ENCODE results near the gene CORO2A. TPM values are rescaled to one million over a fixed set of nuclear protein-coding genes. Genes with fewer than 3 reads are reported as not detected.

CORO2A gene
- total and polyA plus RNA-seq, 2 of the 13 experiments (the other 11 are each of a cell fraction or from before 2014, with no cell fraction given) = 14.4 to 15.3 TPM

- TF ChIP-seq NFIB (CRISPR knock-in tag; IDR thresholded peaks at IDR 0.05; ENCODE audit: borderline replicate concordance) = no peak
- TF ChIP-seq, protein P1, sequence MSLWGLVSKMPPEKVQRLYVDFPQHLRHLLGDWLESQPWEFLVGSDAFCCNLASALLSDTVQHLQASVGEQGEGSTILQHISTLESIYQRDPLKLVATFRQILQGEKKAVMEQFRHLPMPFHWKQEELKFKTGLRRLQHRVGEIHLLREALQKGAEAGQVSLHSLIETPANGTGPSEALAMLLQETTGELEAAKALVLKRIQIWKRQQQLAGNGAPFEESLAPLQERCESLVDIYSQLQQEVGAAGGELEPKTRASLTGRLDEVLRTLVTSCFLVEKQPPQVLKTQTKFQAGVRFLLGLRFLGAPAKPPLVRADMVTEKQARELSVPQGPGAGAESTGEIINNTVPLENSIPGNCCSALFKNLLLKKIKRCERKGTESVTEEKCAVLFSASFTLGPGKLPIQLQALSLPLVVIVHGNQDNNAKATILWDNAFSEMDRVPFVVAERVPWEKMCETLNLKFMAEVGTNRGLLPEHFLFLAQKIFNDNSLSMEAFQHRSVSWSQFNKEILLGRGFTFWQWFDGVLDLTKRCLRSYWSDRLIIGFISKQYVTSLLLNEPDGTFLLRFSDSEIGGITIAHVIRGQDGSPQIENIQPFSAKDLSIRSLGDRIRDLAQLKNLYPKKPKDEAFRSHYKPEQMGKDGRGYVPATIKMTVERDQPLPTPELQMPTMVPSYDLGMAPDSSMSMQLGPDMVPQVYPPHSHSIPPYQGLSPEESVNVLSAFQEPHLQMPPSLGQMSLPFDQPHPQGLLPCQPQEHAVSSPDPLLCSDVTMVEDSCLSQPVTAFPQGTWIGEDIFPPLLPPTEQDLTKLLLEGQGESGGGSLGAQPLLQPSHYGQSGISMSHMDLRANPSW (CRISPR knock-in tag; IDR thresholded peaks at IDR 0.05; ENCODE audit: borderline replicate concordance) = 0 out of 2 replicates have a peak, but pooled peaks have one; percentile 62
- no peak for TF ChIP-seq ZNF891 (CRISPR knock-in tag; IDR thresholded peaks at IDR 0.05)
- no peak for TF ChIP-seq ZNF234 (CRISPR knock-in tag; conservative IDR thresholded peaks at IDR 0.05)
- TF ChIP-seq ZNF124 (CRISPR knock-in tag; IDR thresholded peaks at IDR 0.05) = no peak
- no peak for TF ChIP-seq ZNF160 (CRISPR knock-in tag; IDR thresholded peaks at IDR 0.05)
- TF ChIP-seq PHF21A (CRISPR knock-in tag; IDR thresholded peaks at IDR 0.05) = no peak; the same call in 1 of the 2 replicates
- TF ChIP-seq ZC3H4 (CRISPR knock-in tag; IDR thresholded peaks at IDR 0.05; ENCODE audit: borderline replicate concordance) = no peak
- TF ChIP-seq HCFC1 (IDR thresholded peaks at IDR 0.05; ENCODE audit: low read depth, low read length) = no peak
- TF ChIP-seq PRPF4 (IDR thresholded peaks at IDR 0.05; ENCODE audit: low read depth, low read length, poor library complexity, severe bottlenecking) = no peak
- no peak for TF ChIP-seq TMF1 (CRISPR knock-in tag; IDR thresholded peaks at IDR 0.05; ENCODE audit: low read depth)
- peak; percentile 51; the same call in 1 of the 2 replicates for TF ChIP-seq FOXA3 (CRISPR knock-in tag; IDR thresholded peaks at IDR 0.05)
- TF ChIP-seq NFYC (CRISPR knock-in tag; IDR thresholded peaks at IDR 0.05) = no peak
- TF ChIP-seq PLSCR1 (CRISPR knock-in tag; IDR thresholded peaks at IDR 0.05; ENCODE audit: borderline replicate concordance) = no peak
- TF ChIP-seq BRD4 (CRISPR knock-in tag; IDR thresholded peaks at IDR 0.05) = no peak
- no peak for TF ChIP-seq PHB2 (IDR thresholded peaks at IDR 0.05; ENCODE audit: partially characterized antibody)
- TF ChIP-seq ZNF616 (CRISPR knock-in tag; IDR thresholded peaks at IDR 0.05; ENCODE audit: low read depth) = no peak
- no peak for TF ChIP-seq ZFP41 (CRISPR knock-in tag; IDR thresholded peaks at IDR 0.05; ENCODE audit: borderline replicate concordance)
- no peak for TF ChIP-seq U2AF1 (optimal IDR thresholded peaks at IDR 0.05; ENCODE audit: low read depth, low read length)
- TF ChIP-seq, protein P2, sequence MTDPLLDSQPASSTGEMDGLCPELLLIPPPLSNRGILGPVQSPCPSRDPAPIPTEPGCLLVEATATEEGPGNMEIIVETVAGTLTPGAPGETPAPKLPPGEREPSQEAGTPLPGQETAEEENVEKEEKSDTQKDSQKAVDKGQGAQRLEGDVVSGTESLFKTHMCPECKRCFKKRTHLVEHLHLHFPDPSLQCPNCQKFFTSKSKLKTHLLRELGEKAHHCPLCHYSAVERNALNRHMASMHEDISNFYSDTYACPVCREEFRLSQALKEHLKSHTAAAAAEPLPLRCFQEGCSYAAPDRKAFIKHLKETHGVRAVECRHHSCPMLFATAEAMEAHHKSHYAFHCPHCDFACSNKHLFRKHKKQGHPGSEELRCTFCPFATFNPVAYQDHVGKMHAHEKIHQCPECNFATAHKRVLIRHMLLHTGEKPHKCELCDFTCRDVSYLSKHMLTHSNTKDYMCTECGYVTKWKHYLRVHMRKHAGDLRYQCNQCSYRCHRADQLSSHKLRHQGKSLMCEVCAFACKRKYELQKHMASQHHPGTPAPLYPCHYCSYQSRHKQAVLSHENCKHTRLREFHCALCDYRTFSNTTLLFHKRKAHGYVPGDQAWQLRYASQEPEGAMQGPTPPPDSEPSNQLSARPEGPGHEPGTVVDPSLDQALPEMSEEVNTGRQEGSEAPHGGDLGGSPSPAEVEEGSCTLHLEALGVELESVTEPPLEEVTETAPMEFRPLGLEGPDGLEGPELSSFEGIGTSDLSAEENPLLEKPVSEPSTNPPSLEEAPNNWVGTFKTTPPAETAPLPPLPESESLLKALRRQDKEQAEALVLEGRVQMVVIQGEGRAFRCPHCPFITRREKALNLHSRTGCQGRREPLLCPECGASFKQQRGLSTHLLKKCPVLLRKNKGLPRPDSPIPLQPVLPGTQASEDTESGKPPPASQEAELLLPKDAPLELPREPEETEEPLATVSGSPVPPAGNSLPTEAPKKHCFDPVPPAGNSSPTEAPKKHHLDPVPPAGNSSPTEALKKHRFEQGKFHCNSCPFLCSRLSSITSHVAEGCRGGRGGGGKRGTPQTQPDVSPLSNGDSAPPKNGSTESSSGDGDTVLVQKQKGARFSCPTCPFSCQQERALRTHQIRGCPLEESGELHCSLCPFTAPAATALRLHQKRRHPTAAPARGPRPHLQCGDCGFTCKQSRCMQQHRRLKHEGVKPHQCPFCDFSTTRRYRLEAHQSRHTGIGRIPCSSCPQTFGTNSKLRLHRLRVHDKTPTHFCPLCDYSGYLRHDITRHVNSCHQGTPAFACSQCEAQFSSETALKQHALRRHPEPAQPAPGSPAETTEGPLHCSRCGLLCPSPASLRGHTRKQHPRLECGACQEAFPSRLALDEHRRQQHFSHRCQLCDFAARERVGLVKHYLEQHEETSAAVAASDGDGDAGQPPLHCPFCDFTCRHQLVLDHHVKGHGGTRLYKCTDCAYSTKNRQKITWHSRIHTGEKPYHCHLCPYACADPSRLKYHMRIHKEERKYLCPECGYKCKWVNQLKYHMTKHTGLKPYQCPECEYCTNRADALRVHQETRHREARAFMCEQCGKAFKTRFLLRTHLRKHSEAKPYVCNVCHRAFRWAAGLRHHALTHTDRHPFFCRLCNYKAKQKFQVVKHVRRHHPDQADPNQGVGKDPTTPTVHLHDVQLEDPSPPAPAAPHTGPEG (CRISPR knock-in tag; IDR thresholded peaks at IDR 0.05) = no peak
- TF ChIP-seq, protein P3, sequence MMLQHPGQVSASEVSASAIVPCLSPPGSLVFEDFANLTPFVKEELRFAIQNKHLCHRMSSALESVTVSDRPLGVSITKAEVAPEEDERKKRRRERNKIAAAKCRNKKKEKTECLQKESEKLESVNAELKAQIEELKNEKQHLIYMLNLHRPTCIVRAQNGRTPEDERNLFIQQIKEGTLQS (CRISPR knock-in tag; IDR thresholded peaks at IDR 0.05) = no peak
These were observed 36.1 kb upstream of the CORO2A start (continued) for GRCh38 chr9:98228392-98229089.

All from HepG2 (cell line).